Caco-2 (cell line): ENCODE results near the gene C1QTNF5. TPM values are rescaled to one million over a fixed set of nuclear protein-coding genes. Genes with fewer than 3 reads are reported as not detected.
A peak's percentile ranks its signal among the peaks of the same experiment; 100 is the strongest.

Experiments
- BruUV-seq: library from RNA; stranded (reverse); fragments of 400-500 nt; replicated peaks from 2 replicates; lab custom pipeline; 2021; lab: Mats Ljungman, UMichigan
- CTCF ChIA-PET: fragments of 300-600 bp; sonication (Branson Sonifier 250); formaldehyde crosslinking; loops from one replicate; lab custom pipeline; 2022; ENCODE audit warnings: antibody characterized with exemption; lab: Charles Lee
- POLR2A ChIA-PET: fragments of 300-600 bp; sonication (Branson Sonifier 250); formaldehyde crosslinking; loops from one replicate; lab custom pipeline; 2022; ENCODE audit warnings: antibody characterized with exemption; lab: Charles Lee
- DNase-seq, 2 experiments: peaks; one replicate each; pipeline versions ENCODE4 v3.0.0 to v3.0.0-alpha.2; 2020 to 2022
- H3K27me3 ChIP-seq: replicated peaks from 2 replicates; pipeline ENCODE4 v1.6.0; 2011; ENCODE audit warnings: low read length; ENCODE audit not compliant: control insufficient read depth, insufficient read depth
- H3K36me3 ChIP-seq: 2 replicates; pipeline ENCODE4 v1.5.1; 2011; ENCODE audit warnings: low read length; ENCODE audit not compliant: control insufficient read depth, insufficient read depth
- H3K4me1 ChIP-seq: fragments of 250-450 bp; sonication (Bioruptor Pico); 2 replicates; pipeline ENCODE4 v1.5.1; 2020; ENCODE audit warnings: mild to moderate bottlenecking
- H3K4me3 ChIP-seq: 2 replicates; pipeline ENCODE4 v1.5.1; 2011; ENCODE audit warnings: low read depth, mild to moderate bottlenecking, control low read depth, low read length
- H3K9me3 ChIP-seq: fragments of 250-450 bp; sonication (Bioruptor Pico); 2 replicates; pipeline ENCODE4 v1.5.1; 2020; ENCODE audit warnings: mild to moderate bottlenecking, moderate library complexity
- H3K27ac Mint-ChIP-seq: one replicate; pipeline ENCODE4 v1.8.0; 2022; ENCODE audit warnings: mixed read lengths; ENCODE audit not compliant: unreplicated experiment
- H3K27me3 Mint-ChIP-seq: one replicate; pipeline ENCODE4 v1.8.0; 2022; ENCODE audit warnings: mixed read lengths; ENCODE audit not compliant: insufficient read depth, unreplicated experiment
- H3K36me3 Mint-ChIP-seq: one replicate; pipeline ENCODE4 v1.8.0; 2022; ENCODE audit warnings: mild to moderate bottlenecking, mixed read lengths; ENCODE audit not compliant: insufficient read depth, unreplicated experiment
- H3K4me1 Mint-ChIP-seq: one replicate; pipeline ENCODE4 v1.8.0; 2022; ENCODE audit warnings: low read depth, mixed read lengths; ENCODE audit not compliant: unreplicated experiment
- H3K4me3 Mint-ChIP-seq: one replicate; pipeline ENCODE4 v1.8.0; 2022; ENCODE audit warnings: mild to moderate bottlenecking, moderate library complexity, mixed read lengths; ENCODE audit not compliant: unreplicated experiment
- H3K9me3 Mint-ChIP-seq: one replicate; pipeline ENCODE4 v1.8.0; 2022; ENCODE audit warnings: mixed read lengths; ENCODE audit not compliant: unreplicated experiment
- intact Hi-C: fragments of 100-400 bp; cut with micrococcal nuclease; formaldehyde crosslinking; loops from one replicate; pipeline ENCODE4 v1.10.0; 2022; ENCODE audit not compliant: unreplicated experiment
- total RNA-seq: library from RNA; stranded (reverse); gene quantifications from 2 replicates; pipeline ENCODE4 v1.2.3, GENCODE V29; 2022
- TF ChIP-seq, protein P1 (sequence below), 2 experiments: fragments of 200-600 bp in 1 of 2; IDR thresholded peaks; 1 replicate in 1 of 2; 2 replicates in 1 of 2; pipeline versions ENCODE4 v1.5.1 to v1.8.0; 2011 to 2022; ENCODE audit warnings: antibody characterized with exemption in 1 of 2, control low read depth in 1 of 2, inconsistent platforms in 1 of 2, low read depth in 1 of 2, low read length in 1 of 2, mild to moderate bottlenecking in 1 of 2, moderate library complexity in 1 of 2; ENCODE audit not compliant: insufficient read depth in 1 of 2, severe bottlenecking in 1 of 2, unreplicated experiment in 1 of 2

The C1QTNF5 gene
- total RNA-seq, 1 experiment from 2014 or later: 1.2 TPM

GRCh38 chr11:119320240-119320775 is 20.4 kb downstream of the C1QTNF5 start:
- Mint-ChIP-seq H3K9me3 (no peaks in the 10 kb centered on the region), H3K4me1 (no peaks in the 10 kb centered on the region), H3K36me3 (peaks cover 5% of the 10 kb centered on the region), H3K4me3 (no peak overlapping the region), H3K27ac (no peak overlapping the region), H3K27me3 (no peaks in the 10 kb centered on the region)
- Histone ChIP-seq H3K9me3 (no peaks in the 10 kb centered on the region), H3K36me3 (no peaks in the 10 kb centered on the region), H3K4me1 (peaks cover 32% of the 10 kb centered on the region), H3K27me3 (peaks cover 5% of the 10 kb centered on the region), H3K4me3 (no peak overlapping the region; the same call in 1 of the 2 replicates)
- no TSS peak for BruUV-seq
- ChIA-PET CTCF (interaction anchor here (1.0 to 3.1 kb wide), 4 partner anchors 18 to 114 kb away, joined by 7 to 51 read pairs (median 12); partner anchors contain the start of genes C1QTNF5, CBL and USP2), POLR2A (no interaction called here)
- TF ChIP-seq, protein P1, sequence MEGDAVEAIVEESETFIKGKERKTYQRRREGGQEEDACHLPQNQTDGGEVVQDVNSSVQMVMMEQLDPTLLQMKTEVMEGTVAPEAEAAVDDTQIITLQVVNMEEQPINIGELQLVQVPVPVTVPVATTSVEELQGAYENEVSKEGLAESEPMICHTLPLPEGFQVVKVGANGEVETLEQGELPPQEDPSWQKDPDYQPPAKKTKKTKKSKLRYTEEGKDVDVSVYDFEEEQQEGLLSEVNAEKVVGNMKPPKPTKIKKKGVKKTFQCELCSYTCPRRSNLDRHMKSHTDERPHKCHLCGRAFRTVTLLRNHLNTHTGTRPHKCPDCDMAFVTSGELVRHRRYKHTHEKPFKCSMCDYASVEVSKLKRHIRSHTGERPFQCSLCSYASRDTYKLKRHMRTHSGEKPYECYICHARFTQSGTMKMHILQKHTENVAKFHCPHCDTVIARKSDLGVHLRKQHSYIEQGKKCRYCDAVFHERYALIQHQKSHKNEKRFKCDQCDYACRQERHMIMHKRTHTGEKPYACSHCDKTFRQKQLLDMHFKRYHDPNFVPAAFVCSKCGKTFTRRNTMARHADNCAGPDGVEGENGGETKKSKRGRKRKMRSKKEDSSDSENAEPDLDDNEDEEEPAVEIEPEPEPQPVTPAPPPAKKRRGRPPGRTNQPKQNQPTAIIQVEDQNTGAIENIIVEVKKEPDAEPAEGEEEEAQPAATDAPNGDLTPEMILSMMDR (IDR thresholded peaks at IDR 0.05; ENCODE audit: insufficient read depth in 1 of 2, low read depth in 1 of 2, low read length in 1 of 2, severe bottlenecking in 1 of 2, unreplicated experiment in 1 of 2): no peak
- peak; percentile 6 to 42 for DNase-seq
- intact Hi-C loops: loop anchor here (2.0 kb wide), 1 partner anchor 154 kb away; no protein-coding TSS in a partner anchor

- ChIA-PET POLR2A (no interaction called here), CTCF (interaction anchor here (2.3 to 2.5 kb wide), 2 partner anchors 21 to 61 kb away, joined by 7 to 14 read pairs; partner anchors contain the start of genes C1QTNF5 and USP2)
- DNase-seq: peak in 1 of 2 experiments; percentile 29
- Histone ChIP-seq H3K27me3 (peaks cover 7% of the 10 kb centered on the region), H3K4me3 (no peak overlapping the region), H3K36me3 (no peaks in the 10 kb centered on the region), H3K9me3 (no peaks in the 10 kb centered on the region), H3K4me1 (peaks cover 38% of the 10 kb centered on the region)
- H3K9me3 Mint-ChIP-seq: no peaks in the 10 kb centered on the region
- H3K36me3 Mint-ChIP-seq: peaks cover 5% of the 10 kb centered on the region
- H3K27ac Mint-ChIP-seq: no peak overlapping the region
- TF ChIP-seq, protein P1 (IDR thresholded peaks at IDR 0.05; ENCODE audit: insufficient read depth in 1 of 2, low read depth in 1 of 2, low read length in 1 of 2, severe bottlenecking in 1 of 2, unreplicated experiment in 1 of 2): no peak
- H3K4me3 Mint-ChIP-seq: no peak overlapping the region
- H3K27me3 Mint-ChIP-seq: no peaks in the 10 kb centered on the region
- no TSS peak for BruUV-seq
- intact Hi-C loops: loop anchor here (2.0 to 10.0 kb wide), 2 partner anchors 115 to 155 kb away; partner anchors contain the start of gene CBL
- H3K4me1 Mint-ChIP-seq: no peaks in the 10 kb centered on the region
Measured at GRCh38 chr11:119319700-119320239, 20.9 kb downstream of the C1QTNF5 start.

DNA sequence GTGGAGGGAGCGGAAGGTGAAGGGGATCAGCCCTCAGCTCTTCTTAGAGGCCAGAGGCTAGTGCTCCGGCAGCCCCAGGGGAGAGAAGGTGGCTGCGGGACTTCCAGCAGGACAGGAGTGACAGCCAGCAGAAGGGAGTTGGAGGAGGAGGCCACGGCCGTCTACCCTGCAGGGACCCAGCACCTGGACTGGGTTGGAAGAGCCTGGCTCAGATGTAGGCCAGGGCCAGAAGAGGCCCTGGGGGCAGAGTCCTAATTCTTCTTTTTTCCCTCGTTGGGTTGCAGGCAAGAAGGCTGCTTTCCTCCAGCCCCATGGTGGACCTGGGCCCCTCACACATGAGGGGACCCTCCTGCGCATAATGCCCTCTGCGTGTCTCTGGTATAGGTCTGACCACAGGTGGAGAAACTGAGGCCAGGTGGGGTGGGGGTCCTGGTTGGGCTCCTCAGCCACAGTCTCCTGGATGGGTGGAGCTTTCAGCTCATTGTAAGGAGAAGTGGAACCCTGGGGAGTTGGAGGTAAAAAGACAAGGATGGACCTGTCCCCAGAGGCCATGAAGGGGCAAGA is 21.5 kb downstream of the C1QTNF5 start:
- BruUV-seq: no TSS peak
- ChIA-PET CTCF (interaction anchor here (2.1 to 2.5 kb wide), 3 partner anchors 21 to 62 kb away, joined by 4 to 14 read pairs (median 7); partner anchors contain the start of genes C1QTNF5 and USP2), POLR2A (interaction anchor here (0.7 kb wide), 1 partner anchor 26 kb away, joined by 3 read pairs; no protein-coding TSS in a partner anchor)
- no peaks in the 10 kb centered on the region for H3K36me3 ChIP-seq
- no peak overlapping the region for H3K4me3 ChIP-seq
- H3K9me3 ChIP-seq: no peaks in the 10 kb centered on the region
- H3K27me3 ChIP-seq: peaks cover 7% of the 10 kb centered on the region
- H3K4me1 Mint-ChIP-seq: no peaks in the 10 kb centered on the region
- intact Hi-C loops: loop anchor here (10.0 kb wide), 1 partner anchor 114 kb away; the partner anchor contains the start of gene CBL
- H3K27ac Mint-ChIP-seq: no peak overlapping the region
- H3K27me3 Mint-ChIP-seq: peaks cover 4% of the 10 kb centered on the region
- H3K36me3 Mint-ChIP-seq: peaks cover 5% of the 10 kb centered on the region
- H3K4me3 Mint-ChIP-seq: no peak overlapping the region
- H3K4me1 ChIP-seq: peaks cover 38% of the 10 kb centered on the region
- no peaks in the 10 kb centered on the region for H3K9me3 Mint-ChIP-seq
- TF ChIP-seq, protein P1 (IDR thresholded peaks at IDR 0.05; ENCODE audit: insufficient read depth in 1 of 2, low read depth in 1 of 2, low read length in 1 of 2, severe bottlenecking in 1 of 2, unreplicated experiment in 1 of 2): no peak
- no peak for DNase-seq
